HEK293 (cell line): Measurements from ENCODE around the gene COL13A1.

Source experiments
- GLIS1 ChIP-seq: fragments of 450-650 bp; formaldehyde crosslinking; IDR thresholded peaks from 2 replicates; pipeline ENCODE4 v1.5.1; 2016; ENCODE audit warnings: missing biosample characterization, missing genetic modification characterization
- GLIS2 ChIP-seq: fragments of 450-650 bp; formaldehyde crosslinking; IDR thresholded peaks from 2 replicates; pipeline ENCODE4 v1.5.1; 2016; ENCODE audit warnings: missing biosample characterization, missing genetic modification characterization
- HIC1 ChIP-seq: fragments of 450-650 bp; formaldehyde crosslinking; IDR thresholded peaks from 2 replicates; pipeline ENCODE4 v1.5.1; 2016; ENCODE audit warnings: missing biosample characterization, missing genetic modification characterization
- HOXA7 ChIP-seq: sonication (generic); formaldehyde crosslinking; IDR thresholded peaks from 2 replicates; pipeline ENCODE4 v1.8.1; 2022; ENCODE audit warnings: missing genetic modification reagents, borderline replicate concordance
- KLF10 ChIP-seq: fragments of 450-650 bp; IDR thresholded peaks from 2 replicates; pipeline ENCODE4 v1.5.1; 2018; ENCODE audit warnings: missing biosample characterization, mild to moderate bottlenecking, missing genetic modification characterization
- MEIS1 ChIP-seq: sonication (generic); formaldehyde crosslinking; IDR thresholded peaks from 2 replicates; pipeline ENCODE4 v1.8.1; 2022; ENCODE audit warnings: missing genetic modification reagents, mild to moderate bottlenecking, borderline replicate concordance
- PATZ1 ChIP-seq: fragments of 450-650 bp; formaldehyde crosslinking; IDR thresholded peaks from 2 replicates; pipeline ENCODE4 v1.5.1; 2016; ENCODE audit warnings: missing biosample characterization, missing genetic modification characterization
- SCRT1 ChIP-seq: fragments of 450-650 bp; formaldehyde crosslinking; IDR thresholded peaks from 2 replicates; pipeline ENCODE4 v1.5.1; 2016; ENCODE audit warnings: missing biosample characterization, missing genetic modification characterization, borderline replicate concordance
- ZBTB10 ChIP-seq: fragments of 450-650 bp; formaldehyde crosslinking; IDR thresholded peaks from 2 replicates; pipeline ENCODE4 v1.5.1; 2016; ENCODE audit warnings: missing biosample characterization, missing genetic modification characterization
- ZBTB20 ChIP-seq: fragments of 450-650 bp; formaldehyde crosslinking; IDR thresholded peaks from 2 replicates; pipeline ENCODE4 v1.5.1; 2016; ENCODE audit warnings: missing biosample characterization, missing genetic modification characterization
- ZFHX2 ChIP-seq: fragments of 450-650 bp; formaldehyde crosslinking; conservative IDR thresholded peaks from 2 replicates; pipeline ENCODE4 v1.5.1; 2016; ENCODE audit warnings: missing biosample characterization, missing genetic modification characterization
- ZFP41 ChIP-seq: fragments of 450-650 bp; formaldehyde crosslinking; IDR thresholded peaks from 2 replicates; pipeline ENCODE4 v1.5.1; 2016; ENCODE audit warnings: missing biosample characterization, missing genetic modification characterization, borderline replicate concordance
- ZNF280C ChIP-seq: fragments of 450-650 bp; formaldehyde crosslinking; IDR thresholded peaks from 2 replicates; pipeline ENCODE4 v1.5.1; 2016; ENCODE audit warnings: missing biosample characterization, missing genetic modification characterization
- ZNF335 ChIP-seq: fragments of 450-650 bp; formaldehyde crosslinking; conservative IDR thresholded peaks from 2 replicates; pipeline ENCODE4 v1.5.1; 2016; ENCODE audit warnings: missing biosample characterization, missing genetic modification characterization
- ZNF571 ChIP-seq: fragments of 450-650 bp; formaldehyde crosslinking; IDR thresholded peaks from 2 replicates; pipeline ENCODE4 v1.5.0; 2017; ENCODE audit warnings: missing biosample characterization, missing genetic modification characterization
- ZNF596 ChIP-seq: fragments of 450-650 bp; IDR thresholded peaks from 2 replicates; pipeline ENCODE4 v1.5.0; 2018; ENCODE audit warnings: missing biosample characterization, mild to moderate bottlenecking, missing genetic modification characterization, moderate library complexity
- ZNF639 ChIP-seq: fragments of 450-650 bp; formaldehyde crosslinking; IDR thresholded peaks from 2 replicates; pipeline ENCODE4 v1.5.1; 2016; ENCODE audit warnings: missing biosample characterization, missing genetic modification characterization
- TF ChIP-seq, protein P1 (sequence below): fragments of 450-650 bp; formaldehyde crosslinking; IDR thresholded peaks from 2 replicates; pipeline ENCODE4 v1.5.1; 2016; ENCODE audit warnings: missing biosample characterization, missing genetic modification characterization
- TF ChIP-seq, protein P2 (sequence below): fragments of 450-650 bp; formaldehyde crosslinking; IDR thresholded peaks from 2 replicates; pipeline ENCODE4 v1.5.1; 2016; ENCODE audit warnings: missing biosample characterization, missing genetic modification characterization
- TF ChIP-seq, protein P3 (sequence below): fragments of 450-650 bp; formaldehyde crosslinking; IDR thresholded peaks from 2 replicates; pipeline ENCODE4 v1.5.1; 2016; ENCODE audit warnings: missing biosample characterization, missing genetic modification characterization
- TF ChIP-seq, protein P4 (sequence below): fragments of 450-650 bp; formaldehyde crosslinking; optimal IDR thresholded peaks from 2 replicates; pipeline ENCODE3; 2016; ENCODE audit warnings: missing biosample characterization, mild to moderate bottlenecking, missing genetic modification characterization

The COL13A1 gene

DNA sequence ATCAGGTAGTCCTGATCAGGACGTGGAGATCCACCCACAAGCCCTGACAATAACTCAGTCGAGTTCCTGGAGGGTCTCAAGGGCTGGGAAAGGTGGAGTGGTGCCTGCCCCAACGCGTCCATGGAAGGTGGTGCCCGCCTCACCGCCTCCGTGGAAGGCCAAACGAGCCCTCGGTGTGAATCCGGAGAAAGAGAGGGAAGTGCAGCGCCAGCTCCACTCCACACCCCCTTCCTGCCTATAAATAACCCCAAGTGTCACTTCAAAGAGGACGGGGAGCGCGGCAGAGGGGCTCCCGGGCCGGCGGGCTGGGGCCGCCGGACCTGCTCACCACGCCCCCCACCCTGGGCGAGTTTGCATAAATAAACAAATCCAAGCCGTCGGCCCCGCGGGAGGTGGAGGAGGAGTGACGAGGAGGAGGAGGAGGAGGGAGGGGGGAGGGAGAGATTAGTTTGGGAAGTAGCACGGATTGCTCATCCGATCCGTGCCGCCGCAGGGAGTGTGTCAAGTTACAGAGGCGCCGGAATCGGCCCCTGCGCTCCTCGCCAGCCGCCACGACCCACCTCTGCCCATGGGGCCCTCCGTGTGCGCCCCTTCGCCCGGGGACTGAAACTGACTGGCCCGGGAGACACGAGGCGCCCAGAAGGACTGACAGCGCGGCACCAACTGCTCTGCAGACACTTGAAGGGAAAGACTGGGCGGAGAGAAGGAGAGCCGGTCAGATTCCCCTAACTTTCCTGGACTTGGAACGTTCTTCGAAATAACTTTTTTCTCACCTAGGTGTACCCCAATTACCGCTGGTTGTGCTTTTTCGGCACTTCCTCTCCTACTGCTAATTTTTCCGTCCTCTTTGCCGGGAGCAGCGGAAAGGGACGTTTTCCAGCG is at the start of gene COL13A1 (continued):
- peak; percentile 85 for TF ChIP-seq HIC1 (tag by site-specific recombination)
- no peak for TF ChIP-seq ZNF280C (tag by site-specific recombination)
- TF ChIP-seq, protein P1, sequence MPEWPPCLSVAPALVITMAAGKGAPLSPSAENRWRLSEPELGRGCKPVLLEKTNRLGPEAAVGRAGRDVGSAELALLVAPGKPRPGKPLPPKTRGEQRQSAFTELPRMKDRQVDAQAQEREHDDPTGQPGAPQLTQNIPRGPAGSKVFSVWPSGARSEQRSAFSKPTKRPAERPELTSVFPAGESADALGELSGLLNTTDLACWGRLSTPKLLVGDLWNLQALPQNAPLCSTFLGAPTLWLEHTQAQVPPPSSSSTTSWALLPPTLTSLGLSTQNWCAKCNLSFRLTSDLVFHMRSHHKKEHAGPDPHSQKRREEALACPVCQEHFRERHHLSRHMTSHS (tag by site-specific recombination): no peak
- TF ChIP-seq, protein P2, sequence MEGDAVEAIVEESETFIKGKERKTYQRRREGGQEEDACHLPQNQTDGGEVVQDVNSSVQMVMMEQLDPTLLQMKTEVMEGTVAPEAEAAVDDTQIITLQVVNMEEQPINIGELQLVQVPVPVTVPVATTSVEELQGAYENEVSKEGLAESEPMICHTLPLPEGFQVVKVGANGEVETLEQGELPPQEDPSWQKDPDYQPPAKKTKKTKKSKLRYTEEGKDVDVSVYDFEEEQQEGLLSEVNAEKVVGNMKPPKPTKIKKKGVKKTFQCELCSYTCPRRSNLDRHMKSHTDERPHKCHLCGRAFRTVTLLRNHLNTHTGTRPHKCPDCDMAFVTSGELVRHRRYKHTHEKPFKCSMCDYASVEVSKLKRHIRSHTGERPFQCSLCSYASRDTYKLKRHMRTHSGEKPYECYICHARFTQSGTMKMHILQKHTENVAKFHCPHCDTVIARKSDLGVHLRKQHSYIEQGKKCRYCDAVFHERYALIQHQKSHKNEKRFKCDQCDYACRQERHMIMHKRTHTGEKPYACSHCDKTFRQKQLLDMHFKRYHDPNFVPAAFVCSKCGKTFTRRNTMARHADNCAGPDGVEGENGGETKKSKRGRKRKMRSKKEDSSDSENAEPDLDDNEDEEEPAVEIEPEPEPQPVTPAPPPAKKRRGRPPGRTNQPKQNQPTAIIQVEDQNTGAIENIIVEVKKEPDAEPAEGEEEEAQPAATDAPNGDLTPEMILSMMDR: no peak; the same call in none of the 2 replicates
- TF ChIP-seq ZFP41 (tag by site-specific recombination): no peak
- TF ChIP-seq, protein P3, sequence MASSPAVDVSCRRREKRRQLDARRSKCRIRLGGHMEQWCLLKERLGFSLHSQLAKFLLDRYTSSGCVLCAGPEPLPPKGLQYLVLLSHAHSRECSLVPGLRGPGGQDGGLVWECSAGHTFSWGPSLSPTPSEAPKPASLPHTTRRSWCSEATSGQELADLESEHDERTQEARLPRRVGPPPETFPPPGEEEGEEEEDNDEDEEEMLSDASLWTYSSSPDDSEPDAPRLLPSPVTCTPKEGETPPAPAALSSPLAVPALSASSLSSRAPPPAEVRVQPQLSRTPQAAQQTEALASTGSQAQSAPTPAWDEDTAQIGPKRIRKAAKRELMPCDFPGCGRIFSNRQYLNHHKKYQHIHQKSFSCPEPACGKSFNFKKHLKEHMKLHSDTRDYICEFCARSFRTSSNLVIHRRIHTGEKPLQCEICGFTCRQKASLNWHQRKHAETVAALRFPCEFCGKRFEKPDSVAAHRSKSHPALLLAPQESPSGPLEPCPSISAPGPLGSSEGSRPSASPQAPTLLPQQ (tag by site-specific recombination): peak; percentile 73
- TF ChIP-seq ZBTB20: peak; percentile 84
- no peak for TF ChIP-seq ZNF596 (tag by site-specific recombination)
- peak; percentile 88 for TF ChIP-seq GLIS2 (tag by site-specific recombination)
- no peak for TF ChIP-seq SCRT1
- TF ChIP-seq HOXA7: no peak
- peak; percentile 95 for TF ChIP-seq GLIS1 (tag by site-specific recombination)
- no peak for TF ChIP-seq ZNF639
- TF ChIP-seq PATZ1 (tag by site-specific recombination): peak; percentile 81
- TF ChIP-seq ZFHX2: peak; percentile 93
- TF ChIP-seq, protein P4, sequence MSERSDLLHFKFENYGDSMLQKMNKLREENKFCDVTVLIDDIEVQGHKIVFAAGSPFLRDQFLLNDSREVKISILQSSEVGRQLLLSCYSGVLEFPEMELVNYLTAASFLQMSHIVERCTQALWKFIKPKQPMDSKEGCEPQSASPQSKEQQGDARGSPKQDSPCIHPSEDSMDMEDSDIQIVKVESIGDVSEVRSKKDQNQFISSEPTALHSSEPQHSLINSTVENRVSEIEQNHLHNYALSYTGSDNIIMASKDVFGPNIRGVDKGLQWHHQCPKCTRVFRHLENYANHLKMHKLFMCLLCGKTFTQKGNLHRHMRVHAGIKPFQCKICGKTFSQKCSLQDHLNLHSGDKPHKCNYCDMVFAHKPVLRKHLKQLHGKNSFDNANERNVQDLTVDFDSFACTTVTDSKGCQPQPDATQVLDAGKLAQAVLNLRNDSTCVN (tag by site-specific recombination): no peak
- peak; percentile 96 for TF ChIP-seq ZNF335 (tag by site-specific recombination)
- TF ChIP-seq MEIS1 (CRISPR knock-in tag): no peak
- TF ChIP-seq KLF10 (tag by site-specific recombination): peak; percentile 37
- TF ChIP-seq ZNF571 (tag by site-specific recombination): no peak
- peak; percentile 76; the same call in 1 of the 2 replicates for TF ChIP-seq ZBTB10
